ENCODE results near the gene THEMIS. TPM values are rescaled to one million over a fixed set of nuclear protein-coding genes. Genes with fewer than 3 reads are reported as not detected.

THEMIS gene
- total RNA-seq (2021; ENCODE audit: unreplicated experiment) = 0.05 TPM
- not detected for polyA plus RNA-seq (2012; ENCODE audit: insufficient read length)
- percentile 2 among the genes with signal in this experiment for Bru-seq, nascent RNA
- BruChase-seq, experiment 1, labeled RNA remaining after a 2-hour chase = percentile 4 among the genes with signal in this experiment
- BruChase-seq, experiment 2, labeled RNA remaining after a 6-hour chase = percentile 3 among the genes with signal in this experiment
- long read RNA-seq = 0 reads

GRCh38 chr6:127900935-127901334 lies at the start of gene THEMIS:
Gene THEMIS (minus strand): TSS chr6:127901058. CDS start chr6:127900932, 126 bp downstream.
- ChIA-PET POLR2A (no interaction called here), CTCF (no interaction called here)
- H3K27ac ChIP-seq (ENCODE audit: low read length) = no peak within 1 kb of the TSS
- H3K36me3 ChIP-seq (ENCODE audit: control insufficient read depth, insufficient read depth, low read length) = no peaks in the 10 kb centered on the region
- in situ Hi-C loops (cut with HindIII; ENCODE audit: low pct_unique_long_range_greater_than_20kb, low sequenced_read_pairs) = no loop called here
- H3K4me3 ChIP-seq (ENCODE audit: low read depth in 2 of 2, low read length in 2 of 2) = no peak within 1 kb of the TSS
- ATAC-seq (no peak), DNase-seq (ENCODE audit: low read depth, low spot score) (no peak)
- H3K27me3 ChIP-seq (ENCODE audit: control insufficient read depth, insufficient read depth, low read length) = no peaks in the 10 kb centered on the region
- H3K4me1 ChIP-seq (ENCODE audit: control insufficient read depth, insufficient read depth, low read length) = no peaks in the 10 kb centered on the region
- H3K9me3 ChIP-seq (ENCODE audit: control insufficient read depth, insufficient read depth, low read depth, low read length) = no peaks in the 10 kb centered on the region
- intact Hi-C loops (cut with micrococcal nuclease; ENCODE audit: unreplicated experiment) = no loop called here
- TF ChIP-seq REST (IDR thresholded peaks at IDR 0.05; ENCODE audit: insufficient read depth in 1 of 2, low read depth in 2 of 2, low read length in 1 of 2) = no peak
- TF ChIP-seq SIN3A (IDR thresholded peaks at IDR 0.05; ENCODE audit: borderline replicate concordance, insufficient read depth, low read depth, low read length) = no peak
- no peak for TF ChIP-seq CTCF (IDR thresholded peaks at IDR 0.05)
- no peak for TF ChIP-seq POLR2AphosphoS5 (IDR thresholded peaks at IDR 0.05; ENCODE audit: low read depth, low read length)
- TF ChIP-seq TCF7L2 (IDR thresholded peaks at IDR 0.05; ENCODE audit: low read depth, low read length) = no peak
- BruUV-seq (replicated peaks) = no TSS peak

- no peaks in the 10 kb centered on the region for H3K9me3 ChIP-seq (ENCODE audit: control insufficient read depth, insufficient read depth, low read depth, low read length)
- CTCF ChIA-PET = no interaction called here
- intact Hi-C loops (cut with micrococcal nuclease; ENCODE audit: unreplicated experiment) (no loop called here), in situ Hi-C loops (cut with HindIII; ENCODE audit: low pct_unique_long_range_greater_than_20kb, low sequenced_read_pairs) (no loop called here)
- no peak overlapping the region for H3K4me3 ChIP-seq (ENCODE audit: low read depth in 2 of 2, low read length in 2 of 2)
- no peak for DNase-seq (ENCODE audit: low read depth, low spot score)
- no TSS peak for BruUV-seq (replicated peaks)
- TF ChIP-seq POLR2AphosphoS5 (IDR thresholded peaks at IDR 0.05; ENCODE audit: low read depth, low read length) (no peak), CTCF (IDR thresholded peaks at IDR 0.05) (no peak), SIN3A (IDR thresholded peaks at IDR 0.05; ENCODE audit: borderline replicate concordance, insufficient read depth, low read depth, low read length) (no peak)
- no peaks in the 10 kb centered on the region for H3K36me3 ChIP-seq (ENCODE audit: control insufficient read depth, insufficient read depth, low read length)
- no peak overlapping the region for H3K27ac ChIP-seq (ENCODE audit: low read length)
- no peaks in the 10 kb centered on the region for H3K27me3 ChIP-seq (ENCODE audit: control insufficient read depth, insufficient read depth, low read length)
- H3K4me1 ChIP-seq (ENCODE audit: control insufficient read depth, insufficient read depth, low read length) = no peaks in the 10 kb centered on the region
- ATAC-seq = no peak
- POLR2A ChIA-PET = no interaction called here
Measured at GRCh38 chr6:127949251-127949650, 48.4 kb upstream of the THEMIS start.

All from Panc1 (cell line).